BLaER1 treated with 17β-estradiol and CSF1 and Interleukin-3, amounts not matched to agents 10 nM and 100 nM (cell line): Measurements from ENCODE around the gene KLC4.

Experiments used
- H3K27ac ChIP-seq, 11 experiments: shearing (Covaris generic); formaldehyde crosslinking; 2 replicates each; pipeline ENCODE4 v1.8.1; 2022
- H3K27me3 ChIP-seq, 11 experiments: shearing (Covaris generic); formaldehyde crosslinking; 2 replicates each; pipeline ENCODE4 v1.8.1; 2022
- H3K36me3 ChIP-seq, 11 experiments: shearing (Covaris generic); formaldehyde crosslinking; 2 replicates each; pipeline ENCODE4 v1.8.1; 2022
- H3K4me1 ChIP-seq, 10 experiments: shearing (Covaris generic); formaldehyde crosslinking; 2 replicates each; pipeline ENCODE4 v1.8.1; 2022
- H3K4me2 ChIP-seq, 11 experiments: shearing (Covaris generic); formaldehyde crosslinking; 2 replicates each; pipeline ENCODE4 v1.8.1; 2022
- H3K4me3 ChIP-seq, 10 experiments: shearing (Covaris generic); formaldehyde crosslinking; 2 replicates each; pipeline ENCODE4 v1.8.1; 2022
- H3K9ac ChIP-seq, 11 experiments: shearing (Covaris generic); formaldehyde crosslinking; 2 replicates each; pipeline ENCODE4 v1.8.1; 2022
- H3K9me3 ChIP-seq, 11 experiments: shearing (Covaris generic); formaldehyde crosslinking; replicated peaks in 1 of 11; 2 replicates each; pipeline ENCODE4 v1.8.1; 2022
- H4K20me1 ChIP-seq, 11 experiments: shearing (Covaris generic); formaldehyde crosslinking; 2 replicates each; pipeline ENCODE4 v1.8.1; 2022
- Cebpa-rat ChIP-seq, 11 experiments: shearing (Covaris generic); IDR thresholded peaks; 2 replicates each; pipeline ENCODE4 v1.8.1; 2022

The KLC4 gene

DNA sequence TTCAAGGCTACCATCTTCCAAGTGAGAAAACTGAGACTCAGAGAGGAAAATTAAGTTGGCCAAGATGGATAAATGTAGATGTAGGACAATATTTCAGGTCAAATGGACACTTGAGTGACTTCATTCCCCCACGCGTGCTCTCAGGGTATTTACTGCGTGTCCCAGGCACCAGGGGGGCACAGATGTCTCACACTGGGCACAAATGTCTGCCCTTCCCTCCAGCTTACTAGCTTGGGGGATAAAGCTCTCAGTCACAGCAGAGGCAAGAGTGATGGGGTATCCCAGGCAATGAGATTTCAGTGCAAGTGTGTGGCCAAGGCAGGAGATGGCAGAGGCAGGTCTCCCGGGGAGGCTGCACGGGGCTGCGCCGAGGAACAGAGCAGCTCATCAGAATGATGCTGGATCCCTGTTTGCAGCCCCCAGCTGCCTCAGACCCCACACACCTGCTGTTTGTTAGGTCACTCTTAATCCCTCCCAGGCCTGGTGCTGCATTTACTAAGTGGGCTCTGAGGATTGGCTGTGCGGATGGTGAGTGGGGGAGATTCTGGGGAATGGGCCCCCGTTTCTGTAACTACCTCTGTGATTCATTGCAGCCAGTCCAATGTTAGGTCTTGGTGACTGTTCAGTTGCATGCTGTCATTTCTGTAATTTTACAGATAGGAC is 60.8 kb downstream of the KLC4 start:
- TF ChIP-seq Cebpa-rat (IDR thresholded peaks at IDR 0.05) = no peak
- peak overlapping the region in 3 of 11 experiments; percentile 53 to 61 (median 57); a peak in 2 of 22 replicates for H3K9ac ChIP-seq
- peak overlapping the region in 7 of 11 experiments; percentile 23 to 67 (median 51); a peak in 9 of 22 replicates for H3K27ac ChIP-seq
- H3K4me2 ChIP-seq = peak overlapping the region; percentile 55 to 85 (median 73); a peak in 21 of 22 replicates
- no peaks in the 10 kb centered on the region for H3K9me3 ChIP-seq
- peaks cover 0 to 69% (median 26%) of the 10 kb centered on the region in 11 experiments; a peak in 15 of 22 replicates for H4K20me1 ChIP-seq
- peaks cover 43 to 77% (median 60%) of the 10 kb centered on the region in 10 experiments for H3K4me1 ChIP-seq
- no peaks in the 10 kb centered on the region for H3K27me3 ChIP-seq
- no peaks in the 10 kb centered on the region for H3K36me3 ChIP-seq
- no peak overlapping the region for H3K4me3 ChIP-seq

DNA sequence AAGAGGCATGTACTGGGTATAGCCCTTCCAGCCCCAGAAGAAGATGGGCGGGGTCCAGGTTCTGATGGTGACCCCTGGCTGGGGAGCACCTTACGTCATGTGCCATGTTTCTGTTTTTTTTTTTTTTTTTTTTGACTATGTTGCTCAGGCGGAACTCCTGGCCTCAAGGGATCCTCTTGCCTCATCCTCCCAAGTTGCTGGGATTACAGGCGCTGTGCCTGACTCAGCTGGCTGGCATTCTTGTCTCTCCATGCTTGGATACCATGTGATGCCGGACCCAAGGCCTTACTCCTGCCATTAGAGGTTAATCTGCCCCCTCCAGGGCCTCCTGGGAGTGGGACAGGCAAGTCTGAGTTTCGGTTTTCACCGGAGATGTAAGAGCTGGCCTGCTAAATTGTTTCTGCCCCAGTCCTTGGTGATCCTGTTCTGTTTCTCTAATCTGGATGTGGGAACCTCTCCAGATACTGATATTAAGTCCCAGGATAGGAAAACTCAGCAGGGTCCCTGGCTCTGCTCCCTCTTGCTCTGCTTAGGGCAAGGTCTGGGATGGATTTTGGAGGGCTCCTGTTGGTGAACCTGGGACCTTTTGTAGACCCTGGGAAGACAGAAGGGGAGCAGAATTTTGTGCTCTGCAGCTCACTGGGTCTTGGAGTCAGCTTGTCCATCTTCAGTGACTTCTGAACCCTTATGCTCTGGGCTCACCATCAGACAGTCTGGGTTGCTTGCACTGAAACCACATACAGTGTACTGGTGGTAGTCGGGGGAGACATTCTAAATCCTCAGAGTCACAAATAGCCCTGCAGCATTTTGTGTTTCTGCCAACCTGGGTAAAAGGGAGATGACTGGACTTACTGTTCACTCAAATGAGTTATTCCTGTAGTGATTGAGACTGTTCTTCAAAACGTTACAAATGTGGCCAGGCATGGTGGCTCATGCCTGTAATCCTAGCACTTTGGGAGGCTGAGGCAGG is 61.8 kb downstream of the KLC4 start:
- peaks cover 41 to 77% (median 58%) of the 10 kb centered on the region in 10 experiments for H3K4me1 ChIP-seq
- no peaks in the 10 kb centered on the region for H3K36me3 ChIP-seq
- H3K9me3 ChIP-seq = no peaks in the 10 kb centered on the region
- peak overlapping the region in 10 of 11 experiments; percentile 32 to 67 (median 50); a peak in 20 of 22 replicates for H3K27ac ChIP-seq
- peak overlapping the region in 1 of 10 experiments; percentile 28; a peak in 1 of 20 replicates for H3K4me3 ChIP-seq
- peak overlapping the region; percentile 55 to 85 (median 73) for H3K4me2 ChIP-seq
- TF ChIP-seq Cebpa-rat (IDR thresholded peaks at IDR 0.05) = no peak
- H3K9ac ChIP-seq = peak overlapping the region; percentile 6 to 65 (median 37); a peak in 18 of 22 replicates
- no peaks in the 10 kb centered on the region for H3K27me3 ChIP-seq
- peaks cover 0 to 79% (median 36%) of the 10 kb centered on the region in 11 experiments; a peak in 15 of 22 replicates for H4K20me1 ChIP-seq

DNA sequence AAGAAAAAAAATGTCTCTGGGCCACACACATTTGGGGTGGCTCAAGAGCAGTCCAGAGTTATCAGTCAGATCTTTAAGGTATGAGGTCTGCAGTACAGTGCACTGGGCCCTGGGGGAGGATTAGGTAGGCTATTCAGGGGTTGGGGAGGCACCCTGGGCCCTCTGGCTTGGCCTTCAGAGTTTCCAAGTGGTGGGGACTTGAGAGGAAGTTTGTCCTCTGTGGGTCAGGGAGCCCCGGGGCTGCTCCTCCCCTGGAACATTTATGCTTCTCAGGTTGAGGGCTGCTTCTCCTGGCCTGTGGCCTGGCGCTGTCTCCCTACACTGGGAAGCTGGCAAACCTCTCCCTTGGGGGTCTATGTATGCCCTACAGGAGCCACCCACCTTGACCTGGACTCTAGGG is 62.7 kb downstream of the KLC4 start:
- Histone ChIP-seq H4K20me1 (peaks cover 0 to 88% (median 45%) of the 10 kb centered on the region in 11 experiments; a peak in 15 of 22 replicates), H3K4me2 (peak overlapping the region in 3 of 11 experiments; percentile 1 to 85 (median 81); a peak in 2 of 22 replicates), H3K9ac (peak overlapping the region in 1 of 11 experiments; percentile 53; a peak in 2 of 22 replicates), H3K27ac (peak overlapping the region in 6 of 11 experiments; percentile 6 to 63 (median 49); a peak in 4 of 22 replicates), H3K4me1 (peaks cover 35 to 76% (median 57%) of the 10 kb centered on the region in 10 experiments), H3K27me3 (no peaks in the 10 kb centered on the region), H3K36me3 (no peaks in the 10 kb centered on the region), H3K9me3 (no peaks in the 10 kb centered on the region), H3K4me3 (no peak overlapping the region)
- TF ChIP-seq Cebpa-rat (IDR thresholded peaks at IDR 0.05) = no peak

DNA sequence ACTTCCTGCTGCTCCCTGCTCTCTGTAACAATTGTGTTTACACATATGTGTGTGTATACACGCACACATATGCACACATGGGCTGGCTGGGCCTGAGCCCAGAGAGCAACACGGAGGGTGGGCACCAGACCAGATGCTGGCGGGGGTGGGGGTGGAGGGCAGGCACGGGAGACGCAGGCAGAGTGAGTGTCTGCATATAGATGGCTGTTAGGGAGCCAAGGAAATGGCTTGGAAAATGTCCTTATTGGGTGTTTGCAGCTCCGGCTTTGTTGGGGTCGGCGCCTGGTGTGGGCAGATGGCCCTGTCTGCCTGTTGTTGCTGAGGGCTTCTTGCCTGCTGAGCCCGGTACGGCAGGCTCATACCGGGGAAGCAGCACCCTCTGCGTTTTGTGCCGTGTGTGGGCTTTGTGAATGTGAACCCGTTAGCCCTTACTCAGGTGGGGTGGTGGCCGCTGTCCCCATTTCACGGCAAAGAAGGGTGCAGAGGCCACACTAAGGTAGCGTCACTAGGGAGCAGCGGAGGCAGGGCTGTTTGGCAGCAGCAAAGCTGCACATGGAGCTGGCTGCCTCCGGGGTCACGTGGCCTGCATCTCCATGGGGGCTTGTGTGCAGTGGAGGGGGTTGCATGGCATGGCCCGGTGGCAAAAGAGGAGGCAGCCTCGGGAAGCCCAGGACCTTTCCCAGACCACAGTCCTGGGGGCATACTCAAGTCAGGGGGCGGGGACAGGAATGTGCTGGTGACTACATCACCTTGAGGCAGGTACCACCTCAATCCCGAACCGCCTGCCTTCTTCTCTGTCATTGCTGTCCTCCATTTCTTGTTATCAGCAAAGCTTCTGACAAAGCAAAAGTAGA is 64.3 kb downstream of the KLC4 start:
- Histone ChIP-seq H3K27me3 (no peaks in the 10 kb centered on the region), H3K36me3 (peaks cover 0 to 2% (median 0%) of the 10 kb centered on the region in 11 experiments; a peak in 3 of 22 replicates), H3K4me3 (no peak overlapping the region), H4K20me1 (peaks cover 0 to 95% (median 54%) of the 10 kb centered on the region in 11 experiments; a peak in 16 of 22 replicates), H3K4me1 (peaks cover 35 to 67% (median 56%) of the 10 kb centered on the region in 10 experiments), H3K9me3 (no peaks in the 10 kb centered on the region), H3K27ac (no peak overlapping the region; a peak in 1 of 22 replicates), H3K9ac (no peak overlapping the region; a peak in 1 of 22 replicates), H3K4me2 (no peak overlapping the region)
- TF ChIP-seq Cebpa-rat (IDR thresholded peaks at IDR 0.05) = no peak

DNA sequence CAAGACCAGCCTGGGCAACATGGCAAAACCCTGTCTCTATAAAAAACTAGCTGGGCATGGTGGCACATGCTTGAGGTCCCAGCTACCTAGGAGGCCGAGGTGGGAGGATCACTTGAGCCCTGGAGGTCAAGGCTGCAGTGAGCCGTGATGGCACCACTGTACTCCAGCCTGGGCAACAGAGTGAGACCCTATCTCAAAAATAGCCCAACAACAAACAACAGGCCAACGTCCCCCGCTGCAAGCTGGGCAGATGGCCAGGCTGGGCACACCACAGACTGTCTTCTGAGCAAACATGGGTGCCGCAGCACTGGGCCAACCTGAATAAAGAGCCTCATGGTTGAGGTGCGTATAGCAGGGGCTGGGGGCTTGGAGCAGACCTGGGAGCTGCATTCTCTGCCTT is 65.0 kb downstream of the KLC4 start:
- H3K36me3 ChIP-seq = peaks cover 0 to 9% (median 7%) of the 10 kb centered on the region in 11 experiments; a peak in 6 of 22 replicates
- TF ChIP-seq Cebpa-rat (IDR thresholded peaks at IDR 0.05) = no peak
- peak overlapping the region in 1 of 11 experiments; percentile 28; a peak in 2 of 22 replicates for H3K27ac ChIP-seq
- H3K9ac ChIP-seq = no peak overlapping the region
- peaks cover 0 to 96% (median 60%) of the 10 kb centered on the region in 11 experiments; a peak in 16 of 22 replicates for H4K20me1 ChIP-seq
- H3K4me2 ChIP-seq = peak overlapping the region in 2 of 11 experiments; percentile 5 to 12; a peak in 1 of 22 replicates
- no peaks in the 10 kb centered on the region for H3K27me3 ChIP-seq
- peaks cover 35 to 68% (median 55%) of the 10 kb centered on the region in 10 experiments for H3K4me1 ChIP-seq
- H3K9me3 ChIP-seq = no peaks in the 10 kb centered on the region
- no peak overlapping the region for H3K4me3 ChIP-seq
